Measurements from ENCODE around the gene ARHGEF40. TPM values are rescaled to one million over a fixed set of nuclear protein-coding genes. Genes with fewer than 3 reads are reported as not detected.

The ARHGEF40 gene
- total and polyA plus RNA-seq, 10 of the 15 experiments (the other 5 are each of a cell fraction or from before 2014, with no cell fraction given), result 0.03 to 0.31 (median 0.08) TPM; not detected in 2

GRCh38 chr14:21036751-21037150 lies 33.4 kb upstream of the ARHGEF40 start (continued):
- TF ChIP-seq IRF5 (IDR thresholded peaks at IDR 0.05; ENCODE audit: borderline replicate concordance) (no peak), POLR2AphosphoS5 (IDR thresholded peaks at IDR 0.05; ENCODE audit: low read length) (no peak), SIN3A (IDR thresholded peaks at IDR 0.05; ENCODE audit: low read depth, low read length) (no peak)

- SMC1A ChIA-PET (ENCODE audit: uncharacterized antibody, unreplicated experiment), result no interaction called here
- Histone ChIP-seq H3K4me1 (ENCODE audit: control insufficient read depth, insufficient read depth, low read length) (peaks cover 8% of the 10 kb centered on the region), H3K36me3 (ENCODE audit: control insufficient read depth in 2 of 2, insufficient read depth in 2 of 2, low read length in 1 of 2) (no peaks in the 10 kb centered on the region), H3K4me3 (no peak overlapping the region), H3K9ac (ENCODE audit: control insufficient read depth, insufficient read depth, low read length) (no peak overlapping the region), H3K9me3 (replicated peaks; ENCODE audit: control insufficient read depth, insufficient read depth, low read length) (no peaks in the 10 kb centered on the region), H4K20me1 (ENCODE audit: control insufficient read depth, insufficient read depth) (no peaks in the 10 kb centered on the region), H3K27me3 (replicated peaks in 1 of 2; ENCODE audit: control insufficient read depth in 2 of 2, insufficient read depth in 2 of 2, low read length in 1 of 2) (no peaks in the 10 kb centered on the region; a peak in 1 of 4 replicates), H3K27ac (ENCODE audit: control insufficient read depth, insufficient read depth) (no peak overlapping the region), H3K4me2 (ENCODE audit: control insufficient read depth, insufficient read depth) (no peak overlapping the region), H2AFZ (ENCODE audit: control insufficient read depth, low read depth, low read length) (no peak overlapping the region), H3K79me2 (ENCODE audit: control insufficient read depth, insufficient read depth, low read length) (no peaks in the 10 kb centered on the region)
- WGBS (ENCODE audit: insufficient coverage, insufficient replicate concordance, low lambda C conversion rate, missing lambda C conversion rate), result 13% methylated on average over 3 of the region's 3 CpGs
- no peak for ATAC-seq
- POLR2A ChIA-PET, result no interaction called here
- no TSS peak for BruUV-seq (replicated peaks)
- DNase-seq (ENCODE audit: low read depth, low spot score), result no peak
- CTCF ChIA-PET, result interaction anchor here (2.0 kb wide), 1 partner anchor 30 kb away, joined by 4 read pairs; no protein-coding TSS in a partner anchor
- RAD21 ChIA-PET (ENCODE audit: unreplicated experiment), result interaction anchor here (0.8 kb wide), 1 partner anchor 22 kb away, joined by 4 read pairs; no protein-coding TSS in a partner anchor
- FAIRE-seq, result no peak
- intact Hi-C loops (cut with micrococcal nuclease; ENCODE audit: unreplicated experiment), result no loop called here
- TF ChIP-seq ZNF384 (IDR thresholded peaks at IDR 0.05; ENCODE audit: borderline replicate concordance, low read depth, low read length), result no peak
- TF ChIP-seq USF1 (IDR thresholded peaks at IDR 0.05; ENCODE audit: borderline replicate concordance, extremely low read length, insufficient read depth, low read depth, low read length), result no peak
- no peak for TF ChIP-seq POU2F2 (IDR thresholded peaks at IDR 0.05; ENCODE audit: borderline replicate concordance, low read depth, low read length)
- TF ChIP-seq BACH1 (IDR thresholded peaks at IDR 0.05; ENCODE audit: borderline replicate concordance), result no peak
- TF ChIP-seq EZH2 (IDR thresholded peaks at IDR 0.05; ENCODE audit: borderline replicate concordance, control insufficient read depth, low read depth, low read length), result no peak
- TF ChIP-seq NBN (IDR thresholded peaks at IDR 0.05), result no peak
- TF ChIP-seq POLR2AphosphoS5 (IDR thresholded peaks at IDR 0.05; ENCODE audit: low read length), result no peak
- TF ChIP-seq TARDBP (IDR thresholded peaks at IDR 0.05; ENCODE audit: borderline replicate concordance), result no peak
- no peak for TF ChIP-seq FOXM1 (IDR thresholded peaks at IDR 0.05; ENCODE audit: low read depth, low read length)
- no peak for TF ChIP-seq HSF1 (IDR thresholded peaks at IDR 0.05; ENCODE audit: low read depth, low read length)
- TF ChIP-seq SP1 (IDR thresholded peaks at IDR 0.05; ENCODE audit: low read depth, low read length), result no peak
- no peak for TF ChIP-seq NR2C2 (IDR thresholded peaks at IDR 0.05; ENCODE audit: borderline replicate concordance, control insufficient read depth, insufficient read length, low read depth)
- no peak for TF ChIP-seq MAX (IDR thresholded peaks at IDR 0.05; ENCODE audit: low read depth, low read length)
- TF ChIP-seq RFX5 (IDR thresholded peaks at IDR 0.05; ENCODE audit: low read depth, low read length), result no peak
- no peak for TF ChIP-seq POLR2AphosphoS2 (IDR thresholded peaks at IDR 0.05; ENCODE audit: low read depth, low read length)
- no peak for TF ChIP-seq PAX8 (IDR thresholded peaks at IDR 0.05)
- TF ChIP-seq BMI1 (IDR thresholded peaks at IDR 0.05; ENCODE audit: borderline replicate concordance), result no peak
- in situ Hi-C loops (cut with MboI), result no loop called here
These were observed 32.9 kb upstream of the ARHGEF40 start for GRCh38 chr14:21037156-21037555.

Data from GM12878 (cell line).